WTC11 (cell line): Measurements from ENCODE around the gene NDUFS7. TPM values are rescaled to one million over a fixed set of nuclear protein-coding genes. Genes with fewer than 3 reads are reported as not detected.

Experiments
- ATAC-seq: fragments of 200-7000 bp; cut with Tn5 transposase; 2 replicates; pipeline ENCODE4 v1.10.0; 2021; ENCODE audit warnings: mild to moderate bottlenecking, moderate library complexity
- CTCF ChIA-PET: fragments of 300-600 bp; sonication (Branson Sonifier 250); formaldehyde crosslinking; loops from one replicate; lab custom pipeline; 2021; ENCODE audit warnings: antibody characterized with exemption; lab: Charles Lee
- POLR2A ChIA-PET: fragments of 350-600 bp; sonication (Branson Sonifier 250); formaldehyde crosslinking; loops from one replicate; lab custom pipeline; 2021; ENCODE audit warnings: antibody characterized with exemption; lab: Charles Lee
- DNase-seq: peaks from one replicate; pipeline ENCODE4 v3.0.0; 2021; ENCODE audit warnings: low spot score
- H3K27ac Mint-ChIP-seq: 2 replicates; pipeline ENCODE4 v1.8.0; 2021; ENCODE audit warnings: mixed read lengths
- H3K27me3 Mint-ChIP-seq: 2 replicates; pipeline ENCODE4 v1.8.0; 2021; ENCODE audit warnings: low read depth, mild to moderate bottlenecking, moderate library complexity, mixed read lengths
- H3K36me3 Mint-ChIP-seq: 2 replicates; pipeline ENCODE4 v1.8.0; 2021; ENCODE audit warnings: mixed read lengths
- H3K4me1 Mint-ChIP-seq: 2 replicates; pipeline ENCODE4 v1.8.0; 2022; ENCODE audit warnings: mixed read lengths
- H3K4me3 Mint-ChIP-seq: 2 replicates; pipeline ENCODE4 v1.8.0; 2021; ENCODE audit warnings: mild to moderate bottlenecking, moderate library complexity, mixed read lengths
- H3K9me3 Mint-ChIP-seq: 2 replicates; pipeline ENCODE4 v1.8.0; 2021; ENCODE audit warnings: mixed read lengths
- AFF4 ChIP-seq: sonication (generic); formaldehyde crosslinking; IDR thresholded peaks from 2 replicates; pipeline ENCODE4 v1.8.1; 2023; ENCODE audit warnings: mild to moderate bottlenecking, missing genetic modification reagents, borderline replicate concordance
- ATF1 ChIP-seq: sonication (generic); formaldehyde crosslinking; IDR thresholded peaks from 2 replicates; pipeline ENCODE4 v1.8.1; 2023; ENCODE audit warnings: mild to moderate bottlenecking, moderate library complexity, missing genetic modification reagents
- ATF2 ChIP-seq: sonication (generic); formaldehyde crosslinking; IDR thresholded peaks from 2 replicates; pipeline ENCODE4 v1.8.1; 2022; ENCODE audit warnings: low read depth, missing genetic modification reagents, borderline replicate concordance
- ATF6 ChIP-seq: sonication (generic); formaldehyde crosslinking; IDR thresholded peaks from 2 replicates; pipeline ENCODE4 v1.8.1; 2023; ENCODE audit warnings: mild to moderate bottlenecking, missing genetic modification reagents
- CTCF ChIP-seq: fragments of 200-600 bp; IDR thresholded peaks from 2 replicates; pipeline ENCODE4 v1.8.0; 2022; ENCODE audit warnings: antibody characterized with exemption
- E2F5 ChIP-seq: sonication (generic); formaldehyde crosslinking; IDR thresholded peaks from 2 replicates; pipeline ENCODE4 v1.8.1; 2022; ENCODE audit warnings: mild to moderate bottlenecking, moderate library complexity, missing genetic modification reagents
- GRHL2 ChIP-seq: fragments of 250-450 bp; sonication (Bioruptor Pico); IDR thresholded peaks from 2 replicates; pipeline ENCODE4 v1.8.0; 2022; ENCODE audit warnings: mild to moderate bottlenecking, moderate library complexity; ENCODE audit not compliant: insufficient replicate concordance, severe bottlenecking
- HMGA2 ChIP-seq: fragments of 250-450 bp; sonication (Bioruptor Pico); IDR thresholded peaks from 2 replicates; pipeline ENCODE4 v1.4.0; 2021; ENCODE audit warnings: mild to moderate bottlenecking, moderate library complexity
- JUN ChIP-seq: sonication (generic); formaldehyde crosslinking; IDR thresholded peaks from 2 replicates; pipeline ENCODE4 v1.8.0; 2023; ENCODE audit warnings: mild to moderate bottlenecking, missing genetic modification reagents
- MLX ChIP-seq: sonication (generic); formaldehyde crosslinking; IDR thresholded peaks from 2 replicates; pipeline ENCODE4 v1.8.1; 2023; ENCODE audit warnings: mild to moderate bottlenecking, missing genetic modification reagents, moderate library complexity
- NFATC4 ChIP-seq: fragments of 250-450 bp; sonication (Bioruptor Pico); IDR thresholded peaks from 2 replicates; pipeline ENCODE4 v1.9.0; 2021; ENCODE audit warnings: mild to moderate bottlenecking
- NFYB ChIP-seq: sonication (generic); formaldehyde crosslinking; conservative IDR thresholded peaks from 2 replicates; pipeline ENCODE4 v1.8.0; 2022; ENCODE audit warnings: low read depth, missing genetic modification reagents
- NR1H2 ChIP-seq: sonication (generic); formaldehyde crosslinking; IDR thresholded peaks from 2 replicates; pipeline ENCODE4 v1.9.0; 2021; ENCODE audit warnings: mild to moderate bottlenecking, moderate library complexity, missing genetic modification reagents
- OVOL2 ChIP-seq: fragments of 250-450 bp; sonication (Bioruptor Pico); IDR thresholded peaks from 2 replicates; pipeline ENCODE4 v1.9.0; 2021; ENCODE audit warnings: mild to moderate bottlenecking, borderline replicate concordance
- PRRX2 ChIP-seq: fragments of 250-450 bp; sonication (Bioruptor Pico); IDR thresholded peaks from 2 replicates; pipeline ENCODE4 v1.8.0; 2021; ENCODE audit warnings: mild to moderate bottlenecking
- SOX15 ChIP-seq: fragments of 250-450 bp; sonication (Bioruptor Pico); IDR thresholded peaks from 2 replicates; pipeline ENCODE4 v1.9.0; 2021; ENCODE audit warnings: mild to moderate bottlenecking
- SP1 ChIP-seq: sonication (generic); formaldehyde crosslinking; conservative IDR thresholded peaks from 2 replicates; pipeline ENCODE4 v1.8.1; 2022; ENCODE audit warnings: missing genetic modification reagents
- USF1 ChIP-seq: sonication (generic); formaldehyde crosslinking; IDR thresholded peaks from 2 replicates; pipeline ENCODE4 v1.8.0; 2022; ENCODE audit warnings: mild to moderate bottlenecking, missing genetic modification reagents
- ZNF263 ChIP-seq: sonication (generic); formaldehyde crosslinking; IDR thresholded peaks from 2 replicates; pipeline ENCODE4 v1.8.1; 2022; ENCODE audit warnings: low read depth, mild to moderate bottlenecking, moderate library complexity, missing genetic modification reagents
- ZNF512 ChIP-seq: sonication (generic); formaldehyde crosslinking; IDR thresholded peaks from 2 replicates; pipeline ENCODE4 v1.8.1; 2022; ENCODE audit warnings: missing genetic modification reagents, borderline replicate concordance
- total RNA-seq: library from RNA; stranded (reverse); gene quantifications from 3 replicates; pipeline ENCODE4 v1.2.3, GENCODE V29; 2021

Gene NDUFS7
- total RNA-seq, 1 experiment from 2014 or later: 136 TPM

- peaks cover 11% of the 10 kb centered on the region for H3K4me1 Mint-ChIP-seq
- peaks cover 54% of the 10 kb centered on the region for H3K36me3 Mint-ChIP-seq
- no peak for ATAC-seq
- TF ChIP-seq ZNF512 (CRISPR knock-in tag) (no peak), HMGA2 (CRISPR knock-in tag) (no peak), E2F5 (CRISPR knock-in tag) (no peak), NFYB (CRISPR knock-in tag) (no peak), PRRX2 (CRISPR knock-in tag) (no peak), USF1 (CRISPR knock-in tag) (no peak), OVOL2 (no peak), ZNF263 (no peak), ATF1 (CRISPR knock-in tag) (no peak), ATF6 (CRISPR knock-in tag) (no peak), SP1 (CRISPR knock-in tag) (no peak), SOX15 (no peak), MLX (CRISPR knock-in tag) (no peak)
- no peaks in the 10 kb centered on the region for H3K27me3 Mint-ChIP-seq
- ChIA-PET CTCF (interaction anchor here (1.9 kb wide), 1 partner anchor 22 kb away, joined by 5 read pairs; no protein-coding TSS in a partner anchor), POLR2A (no interaction called here)
- no peak for DNase-seq
- peak overlapping the region; percentile 24 for H3K27ac Mint-ChIP-seq
- no peak overlapping the region for H3K4me3 Mint-ChIP-seq
- H3K9me3 Mint-ChIP-seq: no peaks in the 10 kb centered on the region
Observed at GRCh38 chr19:1422943-1423342, 39.2 kb downstream of the NDUFS7 start.

GRCh38 chr19:1423436-1424191 lies 39.9 kb downstream of the NDUFS7 start:
- Mint-ChIP-seq H3K4me1 (peaks cover 8% of the 10 kb centered on the region), H3K4me3 (no peak overlapping the region), H3K36me3 (peaks cover 53% of the 10 kb centered on the region), H3K9me3 (no peaks in the 10 kb centered on the region), H3K27ac (peak overlapping the region; percentile 24), H3K27me3 (no peaks in the 10 kb centered on the region)
- ATAC-seq (no peak), DNase-seq (no peak)
- POLR2A ChIA-PET: no interaction called here
- CTCF ChIA-PET: interaction anchor here (1.9 kb wide), 1 partner anchor 22 kb away, joined by 5 read pairs; no protein-coding TSS in a partner anchor
- no peak for TF ChIP-seq NFATC4
- TF ChIP-seq ATF2 (CRISPR knock-in tag): no peak
- no peak for TF ChIP-seq NR1H2
- no peak for TF ChIP-seq CTCF
- no peak for TF ChIP-seq AFF4 (CRISPR knock-in tag)
- no peak for TF ChIP-seq GRHL2 (CRISPR knock-in tag)
- TF ChIP-seq MLX (CRISPR knock-in tag): no peak
- TF ChIP-seq JUN: no peak
